Measurements from ENCODE around the gene GLP2R.

GLP2R gene

GRCh38 chr17:9907883-9908648, 82.3 kb downstream of the GLP2R start:
- Histone ChIP-seq H3K9ac (ENCODE audit: insufficient read length) (no peak overlapping the region), H3K4me3 (no peak overlapping the region), H3K9me3 (ENCODE audit: low read depth, low read length) (no peaks in the 10 kb centered on the region), H3K36me3 (ENCODE audit: insufficient read depth, low read length) (no peaks in the 10 kb centered on the region), H3K27ac (no peak overlapping the region)
- TF ChIP-seq POLR2AphosphoS5 (IDR thresholded peaks at IDR 0.05; ENCODE audit: borderline replicate concordance, low read depth, low read length) = no peak
- no peak for DNase-seq (ENCODE audit: low read depth, low spot score)

- TF ChIP-seq FOXP2 (optimal IDR thresholded peaks at IDR 0.05; ENCODE audit: control extremely low read depth, extremely low read length, insufficient read depth) (no peak), EZH2 (IDR thresholded peaks at IDR 0.05) (no peak), POLR2AphosphoS5 (IDR thresholded peaks at IDR 0.05; ENCODE audit: borderline replicate concordance, low read depth, low read length) (no peak)
- no peak for DNase-seq (ENCODE audit: low read depth, low spot score)
- H3K9ac ChIP-seq (ENCODE audit: insufficient read length) = no peak overlapping the region
- H3K4me3 ChIP-seq = no peak overlapping the region
- no peaks in the 10 kb centered on the region for H3K9me3 ChIP-seq (ENCODE audit: low read depth, low read length)
- H3K36me3 ChIP-seq (ENCODE audit: insufficient read depth, low read length) = no peaks in the 10 kb centered on the region
- H3K27ac ChIP-seq = no peak overlapping the region
Measured at GRCh38 chr17:9908649-9909042, 82.9 kb downstream of the GLP2R start.

- no peak for DNase-seq (ENCODE audit: low read depth, low spot score)
- no peak for TF ChIP-seq POLR2AphosphoS5 (IDR thresholded peaks at IDR 0.05; ENCODE audit: borderline replicate concordance, low read depth, low read length)
- no peak for TF ChIP-seq EZH2 (IDR thresholded peaks at IDR 0.05)
- TF ChIP-seq FOXP2 (optimal IDR thresholded peaks at IDR 0.05; ENCODE audit: control extremely low read depth, extremely low read length, insufficient read depth) = no peak
Measured at GRCh38 chr17:9911089-9911488, 85.4 kb downstream of the GLP2R start.

GRCh38 chr17:9912121-9913099, 86.7 kb downstream of the GLP2R start:
- Histone ChIP-seq H3K9me3 (ENCODE audit: low read depth, low read length) (no peaks in the 10 kb centered on the region), H3K36me3 (ENCODE audit: insufficient read depth, low read length) (no peaks in the 10 kb centered on the region), H3K27ac (no peak overlapping the region), H3K9ac (ENCODE audit: insufficient read length) (no peak overlapping the region), H3K4me3 (no peak overlapping the region)
- TF ChIP-seq EZH2 (IDR thresholded peaks at IDR 0.05) = no peak
- no peak for TF ChIP-seq FOXP2 (optimal IDR thresholded peaks at IDR 0.05; ENCODE audit: control extremely low read depth, extremely low read length, insufficient read depth)
- TF ChIP-seq POLR2AphosphoS5 (IDR thresholded peaks at IDR 0.05; ENCODE audit: borderline replicate concordance, low read depth, low read length) = no peak
- DNase-seq (ENCODE audit: low read depth, low spot score) = no peak

More at GRCh38 chr17:9911089-9911488, 85.4 kb downstream of the GLP2R start:
- Histone ChIP-seq H3K9ac (ENCODE audit: insufficient read length) (no peak overlapping the region), H3K9me3 (ENCODE audit: low read depth, low read length) (no peaks in the 10 kb centered on the region), H3K36me3 (ENCODE audit: insufficient read depth, low read length) (no peaks in the 10 kb centered on the region), H3K4me3 (no peak overlapping the region), H3K27ac (no peak overlapping the region)

GRCh38 chr17:9913476-9913875, 87.8 kb downstream of the GLP2R start:
- H3K4me3 ChIP-seq = no peak overlapping the region
- H3K36me3 ChIP-seq (ENCODE audit: insufficient read depth, low read length) = no peaks in the 10 kb centered on the region
- TF ChIP-seq EZH2 (IDR thresholded peaks at IDR 0.05) (no peak), POLR2AphosphoS5 (IDR thresholded peaks at IDR 0.05; ENCODE audit: borderline replicate concordance, low read depth, low read length) (no peak), FOXP2 (optimal IDR thresholded peaks at IDR 0.05; ENCODE audit: control extremely low read depth, extremely low read length, insufficient read depth) (no peak)
- no peak overlapping the region for H3K9ac ChIP-seq (ENCODE audit: insufficient read length)
- no peak overlapping the region for H3K27ac ChIP-seq
- DNase-seq (ENCODE audit: low read depth, low spot score) = no peak
- H3K9me3 ChIP-seq (ENCODE audit: low read depth, low read length) = no peaks in the 10 kb centered on the region

GRCh38 chr17:9916108-9916507, 90.4 kb downstream of the GLP2R start:
- H3K27ac ChIP-seq = no peak overlapping the region
- no peak overlapping the region for H3K9ac ChIP-seq (ENCODE audit: insufficient read length)
- TF ChIP-seq EZH2 (IDR thresholded peaks at IDR 0.05) (no peak), FOXP2 (optimal IDR thresholded peaks at IDR 0.05; ENCODE audit: control extremely low read depth, extremely low read length, insufficient read depth) (no peak), POLR2AphosphoS5 (IDR thresholded peaks at IDR 0.05; ENCODE audit: borderline replicate concordance, low read depth, low read length) (no peak)
- H3K4me3 ChIP-seq = no peak overlapping the region
- H3K9me3 ChIP-seq (ENCODE audit: low read depth, low read length) = no peaks in the 10 kb centered on the region
- H3K36me3 ChIP-seq (ENCODE audit: insufficient read depth, low read length) = no peaks in the 10 kb centered on the region
- no peak for DNase-seq (ENCODE audit: low read depth, low spot score)

- no peak overlapping the region for H3K9ac ChIP-seq (ENCODE audit: insufficient read length)
- no peaks in the 10 kb centered on the region for H3K9me3 ChIP-seq (ENCODE audit: low read depth, low read length)
- no peak overlapping the region for H3K4me3 ChIP-seq
- no peaks in the 10 kb centered on the region for H3K36me3 ChIP-seq (ENCODE audit: insufficient read depth, low read length)
- DNase-seq (ENCODE audit: low read depth, low spot score) = no peak
- TF ChIP-seq FOXP2 (optimal IDR thresholded peaks at IDR 0.05; ENCODE audit: control extremely low read depth, extremely low read length, insufficient read depth) (no peak), EZH2 (IDR thresholded peaks at IDR 0.05) (no peak), POLR2AphosphoS5 (IDR thresholded peaks at IDR 0.05; ENCODE audit: borderline replicate concordance, low read depth, low read length) (no peak)
- H3K27ac ChIP-seq = no peak overlapping the region
Measured at GRCh38 chr17:9917131-9917530, 91.4 kb downstream of the GLP2R start.

- no peaks in the 10 kb centered on the region for H3K36me3 ChIP-seq (ENCODE audit: insufficient read depth, low read length)
- TF ChIP-seq EZH2 (IDR thresholded peaks at IDR 0.05) (no peak), POLR2AphosphoS5 (IDR thresholded peaks at IDR 0.05; ENCODE audit: borderline replicate concordance, low read depth, low read length) (no peak), FOXP2 (optimal IDR thresholded peaks at IDR 0.05; ENCODE audit: control extremely low read depth, extremely low read length, insufficient read depth) (no peak)
- DNase-seq (ENCODE audit: low read depth, low spot score) = no peak
- H3K4me3 ChIP-seq = no peak overlapping the region
- H3K27ac ChIP-seq = no peak overlapping the region
- no peak overlapping the region for H3K9ac ChIP-seq (ENCODE audit: insufficient read length)
- no peaks in the 10 kb centered on the region for H3K9me3 ChIP-seq (ENCODE audit: low read depth, low read length)
Measured at GRCh38 chr17:9917801-9918200, 92.1 kb downstream of the GLP2R start.

All from SK-N-MC (cell line).